ENCODE data around the gene ZMYND8.

The ZMYND8 gene

DNA sequence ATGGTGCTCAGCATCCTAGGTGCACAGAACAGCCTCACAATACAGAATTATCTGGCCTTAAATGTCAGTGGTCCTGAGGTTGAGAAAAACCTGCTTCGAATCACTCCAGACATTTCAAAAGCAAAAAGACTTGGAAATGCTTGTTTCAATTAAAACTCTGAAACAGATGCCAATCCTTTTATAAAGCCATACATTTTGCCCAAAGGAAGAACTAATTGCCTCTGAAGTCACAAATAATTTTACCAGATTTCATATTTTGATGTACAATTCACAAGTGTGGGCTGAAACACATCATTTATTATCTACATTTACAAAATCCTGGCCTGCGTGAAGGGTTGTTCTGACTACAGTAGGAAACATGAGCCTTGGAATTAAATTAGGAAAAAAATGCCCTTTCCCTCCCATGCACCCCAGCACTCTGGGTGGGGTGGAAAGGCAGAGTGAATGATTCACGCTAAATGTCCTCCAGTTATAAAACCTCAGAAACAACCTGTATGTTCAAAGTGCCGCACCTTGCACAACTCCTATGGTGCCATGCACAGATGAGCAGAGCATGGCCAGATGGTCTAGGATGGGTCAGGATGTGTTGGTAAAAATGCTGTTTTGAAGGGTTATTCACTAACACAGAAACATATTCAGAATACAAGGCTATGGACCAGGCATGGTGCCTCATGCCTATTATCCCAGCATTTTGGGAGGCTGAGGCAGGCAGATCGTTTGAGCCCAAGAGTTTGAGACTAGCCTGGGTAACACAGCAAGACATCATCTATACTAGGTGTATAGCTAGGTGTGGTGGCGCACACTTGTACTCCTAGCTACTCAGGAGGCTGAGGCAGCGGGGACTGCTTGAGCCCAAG is 87.0 kb downstream of the ZMYND8 start:
- Histone ChIP-seq H3K4me3 (ENCODE audit: low read depth, low read length) (no peak overlapping the region), H3K9me3 (ENCODE audit: control insufficient read depth, insufficient read depth, low read depth, low read length) (no peaks in the 10 kb centered on the region), H3K4me1 (ENCODE audit: control insufficient read depth, insufficient read depth, low read length) (no peaks in the 10 kb centered on the region; the same call in none of the 2 replicates), H3K27ac (ENCODE audit: extremely low read depth, low read depth, low read length) (no peak overlapping the region), H3K36me3 (ENCODE audit: control insufficient read depth in 2 of 2, insufficient read depth in 1 of 2, low read length in 2 of 2) (peaks cover 15 to 36% of the 10 kb centered on the region in 2 experiments; a peak in 2 of 3 replicates)
- ChIA-PET POLR2A (interaction anchor here (0.7 kb wide), 1 partner anchor 106 kb away, joined by 3 read pairs; no protein-coding TSS in a partner anchor), CTCF (interaction anchor here (0.9 to 10.2 kb wide), 2 partner anchors 114 to 352 kb away, joined by 5 to 355 read pairs; no protein-coding TSS in a partner anchor)
- TF ChIP-seq GLI4 (tag by site-specific recombination; IDR thresholded peaks at IDR 0.05) (no peak), KLF9 (tag by site-specific recombination; IDR thresholded peaks at IDR 0.05; ENCODE audit: low read depth) (no peak), ZBTB7A (tag by site-specific recombination; IDR thresholded peaks at IDR 0.05; ENCODE audit: low read depth) (no peak), ZNF132 (tag by site-specific recombination; IDR thresholded peaks at IDR 0.05; ENCODE audit: borderline replicate concordance) (no peak), BCL11A (tag by site-specific recombination; IDR thresholded peaks at IDR 0.05; ENCODE audit: low read depth) (no peak), ZNF354C (tag by site-specific recombination; IDR thresholded peaks at IDR 0.05; ENCODE audit: borderline replicate concordance, low read depth) (no peak)
- TF ChIP-seq, protein P1, sequence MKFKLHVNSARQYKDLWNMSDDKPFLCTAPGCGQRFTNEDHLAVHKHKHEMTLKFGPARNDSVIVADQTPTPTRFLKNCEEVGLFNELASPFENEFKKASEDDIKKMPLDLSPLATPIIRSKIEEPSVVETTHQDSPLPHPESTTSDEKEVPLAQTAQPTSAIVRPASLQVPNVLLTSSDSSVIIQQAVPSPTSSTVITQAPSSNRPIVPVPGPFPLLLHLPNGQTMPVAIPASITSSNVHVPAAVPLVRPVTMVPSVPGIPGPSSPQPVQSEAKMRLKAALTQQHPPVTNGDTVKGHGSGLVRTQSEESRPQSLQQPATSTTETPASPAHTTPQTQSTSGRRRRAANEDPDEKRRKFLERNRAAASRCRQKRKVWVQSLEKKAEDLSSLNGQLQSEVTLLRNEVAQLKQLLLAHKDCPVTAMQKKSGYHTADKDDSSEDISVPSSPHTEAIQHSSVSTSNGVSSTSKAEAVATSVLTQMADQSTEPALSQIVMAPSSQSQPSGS (tag by site-specific recombination; IDR thresholded peaks at IDR 0.05; ENCODE audit: low read depth): no peak
- TF ChIP-seq, protein P2, sequence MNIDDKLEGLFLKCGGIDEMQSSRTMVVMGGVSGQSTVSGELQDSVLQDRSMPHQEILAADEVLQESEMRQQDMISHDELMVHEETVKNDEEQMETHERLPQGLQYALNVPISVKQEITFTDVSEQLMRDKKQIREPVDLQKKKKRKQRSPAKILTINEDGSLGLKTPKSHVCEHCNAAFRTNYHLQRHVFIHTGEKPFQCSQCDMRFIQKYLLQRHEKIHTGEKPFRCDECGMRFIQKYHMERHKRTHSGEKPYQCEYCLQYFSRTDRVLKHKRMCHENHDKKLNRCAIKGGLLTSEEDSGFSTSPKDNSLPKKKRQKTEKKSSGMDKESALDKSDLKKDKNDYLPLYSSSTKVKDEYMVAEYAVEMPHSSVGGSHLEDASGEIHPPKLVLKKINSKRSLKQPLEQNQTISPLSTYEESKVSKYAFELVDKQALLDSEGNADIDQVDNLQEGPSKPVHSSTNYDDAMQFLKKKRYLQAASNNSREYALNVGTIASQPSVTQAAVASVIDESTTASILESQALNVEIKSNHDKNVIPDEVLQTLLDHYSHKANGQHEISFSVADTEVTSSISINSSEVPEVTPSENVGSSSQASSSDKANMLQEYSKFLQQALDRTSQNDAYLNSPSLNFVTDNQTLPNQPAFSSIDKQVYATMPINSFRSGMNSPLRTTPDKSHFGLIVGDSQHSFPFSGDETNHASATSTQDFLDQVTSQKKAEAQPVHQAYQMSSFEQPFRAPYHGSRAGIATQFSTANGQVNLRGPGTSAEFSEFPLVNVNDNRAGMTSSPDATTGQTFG (tag by site-specific recombination; IDR thresholded peaks at IDR 0.05; ENCODE audit: borderline replicate concordance): no peak
- TF ChIP-seq, protein P3, sequence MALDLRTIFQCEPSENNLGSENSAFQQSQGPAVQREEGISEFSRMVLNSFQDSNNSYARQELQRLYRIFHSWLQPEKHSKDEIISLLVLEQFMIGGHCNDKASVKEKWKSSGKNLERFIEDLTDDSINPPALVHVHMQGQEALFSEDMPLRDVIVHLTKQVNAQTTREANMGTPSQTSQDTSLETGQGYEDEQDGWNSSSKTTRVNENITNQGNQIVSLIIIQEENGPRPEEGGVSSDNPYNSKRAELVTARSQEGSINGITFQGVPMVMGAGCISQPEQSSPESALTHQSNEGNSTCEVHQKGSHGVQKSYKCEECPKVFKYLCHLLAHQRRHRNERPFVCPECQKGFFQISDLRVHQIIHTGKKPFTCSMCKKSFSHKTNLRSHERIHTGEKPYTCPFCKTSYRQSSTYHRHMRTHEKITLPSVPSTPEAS (tag by site-specific recombination; IDR thresholded peaks at IDR 0.05): no peak

DNA sequence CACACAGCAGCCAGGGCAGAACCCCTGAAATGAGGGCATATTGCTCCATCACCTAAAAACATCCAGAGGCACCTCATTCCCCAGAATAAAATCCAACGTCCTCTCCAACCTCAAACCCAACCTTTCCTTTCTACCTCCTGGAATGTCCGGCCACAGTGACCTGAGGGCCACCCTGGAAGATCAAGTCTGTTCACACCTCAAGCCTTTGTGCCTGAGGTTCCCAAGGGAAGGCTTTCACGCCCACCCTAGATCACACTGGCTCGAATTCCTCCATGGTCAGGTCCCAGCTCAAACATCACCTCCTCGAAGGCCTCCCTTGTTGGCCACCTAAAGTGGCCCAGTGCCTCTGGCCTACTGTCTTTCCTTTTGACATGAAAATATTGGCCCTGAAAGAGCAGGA is 88.9 kb downstream of the ZMYND8 start:
- Histone ChIP-seq H3K9me3 (ENCODE audit: control insufficient read depth, insufficient read depth, low read depth, low read length) (no peaks in the 10 kb centered on the region), H3K36me3 (ENCODE audit: control insufficient read depth in 2 of 2, insufficient read depth in 1 of 2, low read length in 2 of 2) (peaks cover 15 to 50% of the 10 kb centered on the region in 2 experiments; a peak in 2 of 3 replicates), H3K4me1 (ENCODE audit: control insufficient read depth, insufficient read depth, low read length) (no peaks in the 10 kb centered on the region; the same call in 1 of the 2 replicates), H3K27ac (ENCODE audit: extremely low read depth, low read depth, low read length) (no peak overlapping the region), H3K4me3 (ENCODE audit: low read depth, low read length) (no peak overlapping the region)
- TF ChIP-seq ZBTB21 (tag by site-specific recombination; IDR thresholded peaks at IDR 0.05) (no peak), ZNF354C (tag by site-specific recombination; IDR thresholded peaks at IDR 0.05; ENCODE audit: borderline replicate concordance, low read depth) (no peak), ZNF843 (tag by site-specific recombination; IDR thresholded peaks at IDR 0.05) (no peak), ZNF133 (tag by site-specific recombination; IDR thresholded peaks at IDR 0.05) (no peak), ZSCAN30 (tag by site-specific recombination; IDR thresholded peaks at IDR 0.05) (no peak), ZNF112 (tag by site-specific recombination; IDR thresholded peaks at IDR 0.05) (no peak)
- TF ChIP-seq, protein P4, sequence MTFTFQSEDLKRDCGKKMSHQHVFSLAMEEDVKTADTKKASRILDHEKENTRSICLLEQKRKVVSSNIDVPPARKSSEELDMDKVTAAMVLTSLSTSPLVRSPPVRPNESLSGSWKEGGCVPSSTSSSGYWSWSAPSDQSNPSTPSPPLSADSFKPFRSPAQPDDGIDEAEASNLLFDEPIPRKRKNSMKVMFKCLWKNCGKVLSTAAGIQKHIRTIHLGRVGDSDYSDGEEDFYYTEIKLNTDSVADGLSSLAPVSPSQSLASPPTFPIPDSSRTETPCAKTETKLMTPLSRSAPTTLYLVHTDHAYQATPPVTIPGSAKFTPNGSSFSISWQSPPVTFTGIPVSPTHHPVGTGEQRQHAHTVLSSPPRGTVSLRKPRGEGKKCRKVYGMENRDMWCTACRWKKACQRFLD (tag by site-specific recombination; IDR thresholded peaks at IDR 0.05): no peak
- TF ChIP-seq, protein P5, sequence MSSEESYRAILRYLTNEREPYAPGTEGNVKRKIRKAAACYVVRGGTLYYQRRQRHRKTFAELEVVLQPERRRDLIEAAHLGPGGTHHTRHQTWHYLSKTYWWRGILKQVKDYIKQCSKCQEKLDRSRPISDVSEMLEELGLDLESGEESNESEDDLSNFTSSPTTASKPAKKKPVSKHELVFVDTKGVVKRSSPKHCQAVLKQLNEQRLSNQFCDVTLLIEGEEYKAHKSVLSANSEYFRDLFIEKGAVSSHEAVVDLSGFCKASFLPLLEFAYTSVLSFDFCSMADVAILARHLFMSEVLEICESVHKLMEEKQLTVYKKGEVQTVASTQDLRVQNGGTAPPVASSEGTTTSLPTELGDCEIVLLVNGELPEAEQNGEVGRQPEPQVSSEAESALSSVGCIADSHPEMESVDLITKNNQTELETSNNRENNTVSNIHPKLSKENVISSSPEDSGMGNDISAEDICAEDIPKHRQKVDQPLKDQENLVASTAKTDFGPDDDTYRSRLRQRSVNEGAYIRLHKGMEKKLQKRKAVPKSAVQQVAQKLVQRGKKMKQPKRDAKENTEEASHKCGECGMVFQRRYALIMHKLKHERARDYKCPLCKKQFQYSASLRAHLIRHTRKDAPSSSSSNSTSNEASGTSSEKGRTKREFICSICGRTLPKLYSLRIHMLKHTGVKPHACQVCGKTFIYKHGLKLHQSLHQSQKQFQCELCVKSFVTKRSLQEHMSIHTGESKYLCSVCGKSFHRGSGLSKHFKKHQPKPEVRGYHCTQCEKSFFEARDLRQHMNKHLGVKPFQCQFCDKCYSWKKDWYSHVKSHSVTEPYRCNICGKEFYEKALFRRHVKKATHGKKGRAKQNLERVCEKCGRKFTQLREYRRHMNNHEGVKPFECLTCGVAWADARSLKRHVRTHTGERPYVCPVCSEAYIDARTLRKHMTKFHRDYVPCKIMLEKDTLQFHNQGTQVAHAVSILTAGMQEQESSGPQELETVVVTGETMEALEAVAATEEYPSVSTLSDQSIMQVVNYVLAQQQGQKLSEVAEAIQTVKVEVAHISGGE (tag by site-specific recombination; conservative IDR thresholded peaks at IDR 0.05; ENCODE audit: low read depth): no peak
- ChIA-PET CTCF (interaction anchor here (1.8 kb wide), 1 partner anchor 116 kb away, joined by 5 read pairs; no protein-coding TSS in a partner anchor), POLR2A (no interaction called here)

All from HEK293 (cell line).